Eye (tissue), 1 donor: ENCODE results near the gene PTGDR.

ENCODE experiments used
- DNase-seq: peaks from one replicate; pipeline ENCODE4 v3.0.0-alpha.2; 2015

PTGDR gene

DNA sequence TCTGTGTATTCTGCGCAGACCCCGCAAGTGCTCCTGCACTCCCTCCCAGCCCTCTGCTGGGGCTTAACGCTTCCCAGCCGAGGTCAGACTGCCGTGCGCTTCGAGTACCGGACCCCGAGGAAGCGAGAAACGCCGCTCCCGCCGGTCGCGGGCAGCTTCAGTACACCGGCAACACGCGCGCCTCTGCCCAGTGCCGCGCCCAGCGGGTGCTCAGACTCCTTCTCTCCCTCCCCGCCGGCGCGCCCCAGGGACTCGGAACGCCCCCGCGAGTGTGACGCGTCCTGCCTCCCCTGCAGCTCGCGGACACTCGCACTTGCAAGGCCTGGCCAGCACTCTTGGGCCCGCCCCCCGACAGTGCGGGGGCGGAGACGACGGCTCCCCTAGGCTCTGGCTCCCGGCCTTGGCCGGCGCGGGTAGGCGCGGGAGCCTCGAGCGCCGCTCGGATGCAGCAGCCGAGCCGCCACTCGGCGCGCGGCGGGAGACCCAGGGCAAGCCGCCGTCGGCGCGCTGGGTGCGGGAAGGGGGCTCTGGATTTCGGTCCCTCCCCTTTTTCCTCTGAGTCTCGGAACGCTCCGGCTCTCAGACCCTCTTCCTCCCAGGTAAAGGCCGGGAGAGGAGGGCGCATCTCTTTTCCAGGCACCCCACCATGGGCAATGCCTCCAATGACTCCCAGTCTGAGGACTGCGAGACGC, 46.6 kb downstream of the PTGDR start, which contains the start of gene PTGER2:
PTGER2 (plus strand) TSS at position 410 of the 692 bp plus-strand sequence; CDS start at position 647, 237 bp downstream.
- peak; percentile 83 for DNase-seq

DNA sequence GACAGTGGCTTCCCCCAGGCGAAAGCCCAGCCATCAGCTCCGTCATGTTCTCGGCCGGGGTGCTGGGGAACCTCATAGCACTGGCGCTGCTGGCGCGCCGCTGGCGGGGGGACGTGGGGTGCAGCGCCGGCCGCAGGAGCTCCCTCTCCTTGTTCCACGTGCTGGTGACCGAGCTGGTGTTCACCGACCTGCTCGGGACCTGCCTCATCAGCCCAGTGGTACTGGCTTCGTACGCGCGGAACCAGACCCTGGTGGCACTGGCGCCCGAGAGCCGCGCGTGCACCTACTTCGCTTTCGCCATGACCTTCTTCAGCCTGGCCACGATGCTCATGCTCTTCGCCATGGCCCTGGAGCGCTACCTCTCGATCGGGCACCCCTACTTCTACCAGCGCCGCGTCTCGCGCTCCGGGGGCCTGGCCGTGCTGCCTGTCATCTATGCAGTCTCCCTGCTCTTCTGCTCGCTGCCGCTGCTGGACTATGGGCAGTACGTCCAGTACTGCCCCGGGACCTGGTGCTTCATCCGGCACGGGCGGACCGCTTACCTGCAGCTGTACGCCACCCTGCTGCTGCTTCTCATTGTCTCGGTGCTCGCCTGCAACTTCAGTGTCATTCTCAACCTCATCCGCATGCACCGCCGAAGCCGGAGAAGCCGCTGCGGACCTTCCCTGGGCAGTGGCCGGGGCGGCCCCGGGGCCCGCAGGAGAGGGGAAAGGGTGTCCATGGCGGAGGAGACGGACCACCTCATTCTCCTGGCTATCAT, 47.3 kb downstream of the PTGDR start:
- DNase-seq, result no peak

DNA sequence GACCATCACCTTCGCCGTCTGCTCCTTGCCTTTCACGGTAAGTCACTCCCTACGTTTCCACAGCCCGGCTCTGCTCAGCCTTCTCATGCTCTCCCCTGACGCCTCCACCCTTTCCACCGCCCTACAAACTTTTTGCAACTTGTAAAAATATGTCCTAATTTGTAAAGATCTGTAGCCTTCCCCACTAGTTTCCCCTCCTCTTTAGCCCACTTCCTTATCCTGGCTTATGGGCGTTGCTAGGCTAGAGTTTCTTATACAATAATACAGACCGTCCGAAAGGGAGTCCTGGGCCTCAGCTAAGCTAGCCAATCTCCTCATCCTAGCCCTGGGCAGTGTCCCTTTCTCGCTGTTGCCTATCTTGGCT, 47.8 kb downstream of the PTGDR start:
- DNase-seq, result peak; percentile 39

DNA sequence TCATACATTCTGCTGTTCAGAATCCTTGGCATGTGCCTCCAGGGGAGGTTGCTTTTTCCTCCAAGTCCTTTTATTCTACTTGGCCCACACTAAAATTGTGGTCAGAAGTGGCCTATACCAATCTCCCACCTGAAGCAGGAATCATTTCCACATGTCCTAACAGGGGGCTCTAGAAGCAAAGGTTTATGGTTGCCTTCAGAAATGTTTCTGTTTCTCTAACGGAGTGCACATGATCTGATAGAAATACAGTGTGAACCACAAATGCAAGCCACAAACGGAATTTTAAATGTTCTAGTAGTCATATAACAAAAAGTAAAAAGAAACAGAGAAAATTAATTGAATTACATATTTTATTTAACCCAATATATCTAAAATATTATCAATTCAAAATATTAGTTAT, 50.6 kb downstream of the PTGDR start:
- DNase-seq, result no peak

DNA sequence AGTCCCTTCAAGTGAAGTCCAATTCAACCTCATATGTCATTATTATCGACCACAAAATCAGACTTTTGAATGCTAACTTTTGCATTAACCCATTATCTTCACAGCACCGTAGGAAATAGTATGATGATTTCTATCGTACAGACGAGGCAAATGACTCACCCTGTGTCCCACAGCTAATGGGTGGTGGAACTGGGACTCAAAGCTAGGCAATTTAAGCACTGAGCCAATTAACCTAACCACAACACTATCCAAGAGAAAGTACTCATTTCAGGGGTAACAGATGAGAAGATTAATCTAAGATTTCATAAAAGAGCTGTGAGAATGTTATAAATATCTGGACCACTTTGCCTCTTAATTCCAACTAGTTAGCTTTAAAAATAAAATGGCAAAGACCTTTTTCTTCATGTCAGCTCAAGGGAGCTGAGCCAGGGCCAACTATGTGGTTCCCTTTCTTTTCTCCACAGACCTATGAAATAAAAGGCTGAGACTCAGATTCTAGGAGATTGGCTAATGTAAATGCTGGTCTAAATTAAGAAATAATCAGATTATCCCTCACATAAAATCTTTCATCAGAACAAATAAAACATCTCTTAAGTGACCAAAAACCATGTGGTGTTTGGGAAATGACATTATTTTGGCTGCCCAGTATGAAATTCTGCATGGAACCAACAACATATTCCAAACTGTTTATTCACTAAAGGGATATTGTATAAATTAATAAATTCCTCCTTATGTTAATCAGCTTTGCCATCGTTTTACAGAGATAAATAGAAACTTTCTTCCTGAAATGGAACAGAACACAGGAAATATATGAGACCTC, 51.5 kb downstream of the PTGDR start:
- DNase-seq, result no peak

DNA sequence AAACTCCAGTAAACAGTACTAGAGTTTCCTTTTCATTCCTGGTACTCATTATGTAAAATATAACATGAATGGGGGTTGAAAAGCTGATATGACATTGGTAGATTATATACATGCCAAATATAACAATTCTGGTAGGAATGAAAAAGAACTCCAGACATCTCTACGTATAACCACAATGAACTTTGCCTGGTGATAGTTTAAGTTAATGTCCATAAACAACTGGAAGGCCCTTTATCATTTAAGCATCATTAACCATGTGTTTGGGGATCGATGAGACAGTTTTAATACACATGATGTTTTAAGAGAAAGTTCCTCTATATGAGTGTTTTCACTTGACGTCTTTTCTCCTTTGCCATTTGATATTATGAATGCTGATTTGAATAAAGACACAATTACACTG, 52.4 kb downstream of the PTGDR start:
- DNase-seq, result no peak

DNA sequence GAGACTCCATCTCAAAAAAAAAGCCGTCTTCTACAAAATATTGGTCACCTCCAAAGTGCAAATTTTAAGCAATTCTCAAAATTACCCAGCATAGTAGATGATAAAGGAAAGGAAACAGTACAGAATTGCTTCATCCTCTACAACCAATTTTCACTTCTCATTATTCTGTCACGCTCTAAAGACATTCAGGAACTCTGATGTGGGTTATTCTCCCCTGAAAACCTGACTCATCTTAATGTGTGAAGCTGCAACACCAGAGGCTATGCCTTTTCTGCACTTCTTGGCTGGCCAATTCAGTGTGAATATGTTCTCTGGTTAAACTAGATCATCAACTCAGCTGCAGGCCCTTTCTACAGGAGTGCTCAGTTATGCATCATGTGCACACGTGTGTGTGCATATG, 57.6 kb downstream of the PTGDR start:
- DNase-seq, result no peak

DNA sequence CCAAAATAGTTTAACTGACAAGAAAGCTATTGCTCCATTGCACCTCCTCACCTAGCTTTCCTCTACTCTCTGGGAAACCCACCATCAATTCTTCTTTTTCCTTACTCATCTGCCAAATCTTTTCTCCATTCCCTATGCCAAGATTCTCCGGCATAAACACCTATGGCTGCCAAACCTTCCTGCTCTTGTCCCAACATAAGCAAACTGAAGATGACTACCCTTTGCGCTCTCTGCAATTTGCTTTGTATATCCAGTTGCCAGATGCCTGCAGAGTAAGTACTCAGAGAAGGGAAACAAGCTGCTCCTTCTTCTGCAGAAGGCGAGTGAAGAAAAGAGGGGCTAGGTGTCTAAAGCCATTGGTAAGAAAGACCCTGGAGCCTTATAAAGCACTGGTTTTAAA, 58.1 kb downstream of the PTGDR start:
- no peak for DNase-seq
